IPS DF 4.7 (cell line): Measurements from ENCODE around the gene CDIP1.

Experiments used
- DNase-seq: peaks from one replicate; pipeline ENCODE4 v3.0.0-alpha.2; 2013; ENCODE audit warnings: low spot score; ENCODE audit errors: extremely low read depth

The CDIP1 gene

GRCh38 chr16:4494746-4495490 lies 43.7 kb downstream of the CDIP1 start:
- no peak for DNase-seq

DNA sequence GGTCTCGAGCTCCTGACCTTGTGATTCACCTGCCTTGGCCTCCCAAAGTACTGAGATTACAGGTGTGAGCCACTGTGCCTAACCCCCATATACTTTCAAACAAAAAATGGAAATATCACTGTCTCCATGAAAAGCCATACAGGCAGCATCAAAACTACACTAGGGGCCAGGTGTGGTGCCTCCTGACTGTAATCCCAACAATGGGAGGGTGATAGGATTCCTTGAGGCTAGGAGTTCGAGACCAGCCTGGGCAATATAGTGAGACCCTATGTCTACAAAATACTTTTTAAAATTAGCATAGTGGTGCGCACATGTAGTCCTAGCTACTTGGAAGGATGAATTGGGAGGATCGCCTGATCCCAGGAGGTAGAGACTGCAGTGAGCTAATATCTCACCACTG lies 46.7 kb downstream of the CDIP1 start:
- no peak for DNase-seq

GRCh38 chr16:4489030-4489429 lies 49.5 kb downstream of the CDIP1 start:
- DNase-seq, result no peak

DNA sequence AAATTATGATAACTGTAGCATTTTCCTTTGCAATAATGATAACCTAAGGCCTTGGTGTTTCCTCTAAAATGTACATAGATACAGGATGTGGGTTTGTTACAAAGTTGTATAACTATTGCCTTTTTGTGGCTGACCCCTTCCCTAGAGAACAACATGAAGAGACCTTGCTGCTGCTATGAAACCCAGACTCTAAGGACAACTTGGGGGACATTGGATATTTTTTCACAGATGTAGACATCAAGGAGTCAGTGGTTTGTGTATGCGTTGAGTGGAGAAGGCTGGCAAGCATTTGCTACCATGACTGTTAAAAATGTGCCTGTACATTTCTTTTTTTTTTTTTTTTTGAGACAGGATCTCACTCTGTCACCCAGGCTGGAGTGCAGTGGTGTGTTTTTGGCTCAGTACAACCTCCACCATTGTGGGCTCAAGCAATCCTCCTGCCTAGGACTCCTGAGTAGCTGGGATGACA lies 50.0 kb downstream of the CDIP1 start:
- no peak for DNase-seq

GRCh38 chr16:4487955-4488498 lies 50.5 kb downstream of the CDIP1 start:
- no peak for DNase-seq

- DNase-seq, result no peak
These were observed 52.3 kb downstream of the CDIP1 start for GRCh38 chr16:4486126-4486893.

DNA sequence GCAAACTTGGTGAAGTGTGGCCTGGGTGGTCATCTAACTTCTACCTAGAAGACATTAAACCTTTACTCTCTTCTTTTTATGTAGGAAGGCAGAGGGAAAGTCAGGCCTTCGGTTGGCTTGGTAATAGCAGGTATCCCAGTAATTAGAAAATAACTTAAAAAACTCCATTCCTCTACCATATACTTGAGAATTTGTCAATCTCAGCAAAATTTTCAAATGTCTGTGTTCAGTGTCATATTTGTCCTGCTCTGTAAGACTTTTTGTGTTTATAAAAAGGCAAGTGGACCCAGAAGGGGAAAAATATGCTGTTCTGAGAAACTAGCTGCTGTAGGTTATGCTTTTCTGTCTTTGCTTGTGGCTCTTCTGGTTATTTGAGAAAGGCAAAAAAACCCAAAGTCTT lies 56.6 kb downstream of the CDIP1 start:
- no peak for DNase-seq

DNA sequence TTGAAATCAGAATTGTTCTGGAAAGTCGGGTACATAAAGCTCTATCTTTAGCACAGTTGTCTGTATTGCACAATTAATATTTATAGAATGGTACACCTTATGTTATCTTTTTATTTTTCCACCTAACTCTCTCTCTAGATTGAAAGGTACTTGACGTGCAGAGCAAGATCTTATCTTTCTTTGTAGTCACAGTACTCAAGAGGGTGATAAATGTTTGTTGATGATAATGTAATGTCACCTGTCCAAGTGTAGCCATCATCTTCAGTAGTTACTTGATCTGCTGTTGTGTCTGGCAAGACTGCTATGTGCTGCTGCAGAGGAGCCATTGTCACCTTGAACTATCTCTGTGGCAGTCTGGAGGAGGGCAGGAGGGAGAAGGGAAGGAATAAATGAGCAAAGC lies 57.0 kb downstream of the CDIP1 start:
- no peak for DNase-seq

DNA sequence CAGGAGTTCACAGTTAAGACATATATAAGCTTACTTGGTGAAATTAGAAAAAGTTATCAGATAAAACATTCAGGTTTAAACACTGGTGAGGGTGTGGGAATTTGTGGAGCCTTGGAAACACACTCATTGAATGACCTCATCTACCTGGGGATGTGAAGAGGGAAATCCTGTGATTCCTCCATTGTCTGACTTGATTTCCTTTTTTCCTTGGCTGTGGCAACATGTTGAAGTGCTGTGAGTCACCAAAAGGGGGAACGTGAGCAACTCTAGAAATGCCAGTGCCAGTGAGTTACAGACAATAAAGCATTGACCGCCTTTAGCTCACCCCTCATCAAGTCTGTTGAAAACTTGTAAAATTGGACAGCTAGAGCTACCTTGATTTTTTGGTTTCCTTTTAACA lies 60.6 kb downstream of the CDIP1 start:
- no peak for DNase-seq

DNA sequence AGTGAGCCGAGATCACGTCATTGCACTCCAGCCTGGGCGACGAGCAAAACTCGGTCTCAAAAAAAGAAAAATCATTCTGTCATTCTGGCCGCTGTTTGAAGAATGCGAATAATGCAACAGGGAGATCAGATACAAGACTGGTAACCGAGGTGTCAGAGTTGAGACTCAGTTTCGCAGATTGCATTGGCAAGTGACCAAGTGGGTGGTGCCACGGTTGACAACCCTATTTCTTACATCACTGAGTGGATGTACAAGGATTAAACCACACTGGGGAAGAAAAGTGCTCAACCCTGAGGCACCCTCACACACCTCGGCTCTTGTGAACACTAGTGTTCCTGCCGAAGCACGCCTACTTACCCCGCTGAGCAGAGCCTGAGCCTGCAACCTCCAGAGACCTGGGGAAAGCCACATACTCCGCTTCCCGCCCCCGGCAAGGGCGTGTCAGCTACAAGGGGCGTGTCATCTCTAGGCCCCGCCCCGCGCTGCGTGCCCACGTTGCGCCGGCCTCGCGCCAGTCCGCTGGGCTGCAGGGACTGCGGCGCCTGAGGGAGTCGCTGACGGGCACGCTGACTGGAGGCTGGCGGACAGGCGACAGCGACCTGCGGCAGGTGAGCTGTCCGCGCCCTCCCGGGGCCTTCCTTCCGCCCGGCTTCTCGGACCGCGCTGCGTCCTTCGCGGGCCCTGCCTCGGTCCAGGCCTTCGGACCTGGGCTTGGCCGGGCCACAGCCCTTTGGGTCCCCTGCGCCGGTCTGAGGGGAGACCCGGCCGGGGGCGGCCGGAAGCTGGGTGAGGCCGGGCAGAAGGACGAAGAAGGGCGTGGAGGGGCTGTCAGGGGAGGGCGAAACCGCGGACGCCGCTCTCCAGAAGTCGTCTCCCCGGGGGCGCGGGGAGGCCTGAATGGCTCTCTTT lies 62.4 kb downstream of the CDIP1 start, which contains the start of gene HMOX2:
TSS of gene HMOX2 (plus strand) at position 519 of the 909 bp plus-strand sequence. CDS start 29,127 bp downstream, outside the sequence.
- DNase-seq, result peak; percentile 71

DNA sequence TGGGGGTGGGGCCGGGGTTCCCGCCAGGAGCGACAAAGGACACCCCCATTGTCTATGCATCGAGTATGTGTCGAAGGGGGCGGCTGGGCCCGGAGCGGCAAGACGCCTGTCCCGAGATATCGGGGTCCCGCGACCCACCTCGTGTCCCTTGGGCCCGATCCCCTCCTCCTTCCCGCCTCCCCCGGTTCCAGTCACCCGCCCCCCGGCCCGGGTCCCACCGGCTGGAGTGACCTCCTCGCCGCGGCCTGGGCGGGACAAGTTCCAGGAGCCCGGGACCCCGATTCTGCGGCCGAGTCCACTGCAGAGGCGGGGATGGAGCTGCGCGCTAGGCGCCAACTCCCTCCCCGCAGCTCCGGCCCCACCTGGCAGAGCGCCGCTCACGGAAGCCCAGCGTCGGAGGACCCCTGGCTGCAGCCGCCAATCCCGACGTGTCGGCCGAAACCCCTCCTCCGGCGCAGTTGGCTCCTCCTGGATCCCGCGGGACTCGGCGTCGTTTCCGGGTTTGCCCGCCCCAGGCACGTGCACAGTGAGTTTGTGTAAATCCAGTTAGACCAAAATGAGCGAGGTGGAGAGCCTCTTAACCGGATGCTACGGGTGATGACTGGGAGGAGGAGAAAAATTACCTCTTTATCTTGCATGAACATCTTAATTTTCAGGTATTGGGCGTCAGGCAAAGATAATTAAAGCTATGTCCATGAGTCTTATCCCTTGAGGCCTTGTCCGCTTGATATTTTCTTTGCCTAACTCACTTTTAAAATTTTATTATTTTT lies 64.2 kb downstream of the CDIP1 start, which contains the start of gene NMRAL1:
TSS of gene NMRAL1 (minus strand) at position 434 of the 770 bp plus-strand sequence. CDS start 493 bp downstream, outside the sequence.
- peak; percentile 75 for DNase-seq

DNA sequence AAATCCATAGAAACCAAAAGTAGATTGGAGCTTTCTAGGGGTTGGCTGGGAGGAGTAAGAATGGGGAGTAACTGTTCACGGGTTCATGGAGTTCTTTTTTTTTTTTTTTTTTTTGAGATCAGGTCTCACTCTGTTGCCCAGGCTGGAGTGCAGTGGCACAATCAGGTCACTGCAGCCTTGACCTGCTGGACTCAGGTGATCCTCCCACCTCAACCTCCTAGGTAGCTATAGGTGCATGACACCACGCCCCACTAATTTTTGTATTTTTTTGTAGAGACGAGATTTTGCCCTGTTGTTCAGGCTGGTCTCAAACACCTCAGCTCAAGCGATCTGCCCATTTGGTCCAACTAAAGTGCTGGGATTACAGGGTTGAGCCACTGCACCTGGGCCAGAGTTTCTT lies 65.7 kb downstream of the CDIP1 start:
- DNase-seq, result no peak

DNA sequence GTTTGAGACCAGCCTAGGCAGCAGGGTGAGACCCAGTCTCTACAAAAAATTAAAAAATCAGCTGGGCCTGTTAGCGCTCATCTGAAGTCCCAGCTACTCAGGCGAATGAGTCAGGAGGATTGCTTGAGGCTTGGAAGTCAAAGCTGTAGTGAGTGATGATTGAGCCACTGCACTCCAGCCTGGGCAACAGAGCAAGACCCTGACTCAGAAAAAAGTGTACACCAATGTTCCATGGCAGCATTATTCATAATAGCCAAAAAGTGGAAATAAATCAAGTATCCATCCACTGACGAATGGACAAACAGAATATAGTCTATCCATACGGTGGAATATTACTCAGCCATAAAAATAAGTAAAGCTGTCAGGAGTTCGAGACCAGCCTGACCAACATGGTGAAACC lies 66.7 kb downstream of the CDIP1 start:
- DNase-seq, result no peak

- DNase-seq, result no peak
These were observed 69.6 kb downstream of the CDIP1 start for GRCh38 chr16:4468972-4469371.

DNA sequence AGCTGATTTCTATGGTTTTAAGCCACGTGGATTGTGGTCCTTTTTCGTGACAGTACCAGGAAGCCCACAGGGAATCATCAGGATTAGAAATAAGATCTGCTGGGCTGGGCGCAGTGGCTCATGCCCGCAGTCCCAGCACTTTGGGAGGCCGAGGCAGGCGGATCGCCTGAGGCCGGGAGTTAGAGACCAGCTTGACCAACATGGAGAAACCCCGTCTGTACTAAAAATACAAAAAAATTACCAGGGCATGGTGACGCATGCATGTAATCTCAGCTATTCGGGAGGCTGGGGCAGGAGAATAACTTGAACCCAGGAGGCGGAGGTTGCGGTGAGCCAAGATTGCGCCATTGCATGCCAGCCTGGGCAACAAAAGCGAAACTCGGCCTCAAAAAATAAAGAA lies 70.7 kb downstream of the CDIP1 start:
- DNase-seq, result no peak

GRCh38 chr16:4465977-4466779 lies 72.4 kb downstream of the CDIP1 start:
- no peak for DNase-seq

DNA sequence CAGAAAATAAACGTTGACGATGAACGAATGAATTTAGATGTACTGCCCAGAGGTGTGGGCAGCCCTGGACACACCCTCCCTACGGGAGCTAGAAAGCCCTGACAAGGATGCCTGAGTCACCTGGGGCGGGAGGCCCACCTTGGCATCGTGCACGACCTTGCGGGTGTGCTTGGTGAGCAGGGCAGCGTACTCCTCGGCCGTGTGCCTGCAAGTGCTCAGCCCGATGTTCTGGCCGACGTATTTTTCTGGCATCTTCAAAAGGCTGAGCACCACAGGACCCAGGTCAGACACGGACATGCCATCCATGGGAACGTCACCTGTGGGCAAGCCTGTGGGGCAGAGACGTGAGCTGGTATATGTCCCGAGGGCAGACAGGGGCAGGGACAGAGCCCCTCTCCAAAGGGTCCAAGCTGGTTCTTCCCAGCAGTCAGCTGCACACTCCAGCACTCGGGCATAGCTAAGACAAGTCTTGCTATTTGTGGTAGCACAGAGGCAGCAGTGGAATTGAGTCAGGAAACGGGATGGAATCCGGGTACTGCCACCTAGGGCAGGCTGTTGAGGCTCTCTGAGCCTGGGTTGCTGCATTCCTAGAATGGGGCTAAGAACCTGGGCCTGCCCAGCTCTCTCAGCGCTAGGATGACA lies 74.9 kb downstream of the CDIP1 start:
- no peak for DNase-seq

GRCh38 chr16:4461250-4462085 lies 77.1 kb downstream of the CDIP1 start:
- no peak for DNase-seq
